Measurements from ENCODE around the gene SH3RF3.
A peak's percentile ranks its signal among the peaks of the same experiment; 100 is the strongest.

Gene SH3RF3

GRCh38 chr2:109454304-109454703 lies 325.3 kb downstream of the SH3RF3 start:
- DNase-seq (ENCODE audit: low spot score): peak; percentile 30

GRCh38 chr2:109454765-109455394 lies 325.9 kb downstream of the SH3RF3 start:
- DNase-seq (ENCODE audit: low spot score): peak; percentile 25

GRCh38 chr2:109455731-109456691 lies 327.0 kb downstream of the SH3RF3 start:
- DNase-seq (ENCODE audit: low spot score): peak; percentile 63

- peak; percentile 14 for DNase-seq (ENCODE audit: low spot score)
Measured at GRCh38 chr2:109456776-109457175, 327.8 kb downstream of the SH3RF3 start.

GRCh38 chr2:109457366-109457765 lies 328.4 kb downstream of the SH3RF3 start:
- peak; percentile 28 for DNase-seq (ENCODE audit: low spot score)

GRCh38 chr2:109457794-109458193 lies 328.8 kb downstream of the SH3RF3 start:
- peak; percentile 34 for DNase-seq (ENCODE audit: low spot score)

- peak; percentile 41 for DNase-seq (ENCODE audit: low spot score)
Measured at GRCh38 chr2:109458512-109458911, 329.5 kb downstream of the SH3RF3 start.

- DNase-seq (ENCODE audit: low spot score): peak; percentile 44
Measured at GRCh38 chr2:109459485-109459884, 330.5 kb downstream of the SH3RF3 start.

GRCh38 chr2:109460553-109461324 lies 331.7 kb downstream of the SH3RF3 start:
- DNase-seq (ENCODE audit: low spot score): peak; percentile 36

- peak; percentile 51 for DNase-seq (ENCODE audit: low spot score)
Measured at GRCh38 chr2:109463236-109463635, 334.2 kb downstream of the SH3RF3 start.

- DNase-seq (ENCODE audit: low spot score): peak; percentile 22
Measured at GRCh38 chr2:109463891-109464290, 334.9 kb downstream of the SH3RF3 start.

- peak; percentile 58 for DNase-seq (ENCODE audit: low spot score)
Measured at GRCh38 chr2:109466674-109467575, 337.9 kb downstream of the SH3RF3 start.

- DNase-seq (ENCODE audit: low spot score): no peak
Measured at GRCh38 chr2:109467701-109468100, 338.7 kb downstream of the SH3RF3 start.

GRCh38 chr2:109468893-109469292 lies 339.9 kb downstream of the SH3RF3 start:
- no peak for DNase-seq (ENCODE audit: low spot score)

- DNase-seq (ENCODE audit: low spot score): no peak
Measured at GRCh38 chr2:109471658-109472057, 342.7 kb downstream of the SH3RF3 start.

GRCh38 chr2:109472331-109472959 lies 343.4 kb downstream of the SH3RF3 start:
- no peak for DNase-seq (ENCODE audit: low spot score)

- DNase-seq (ENCODE audit: low spot score): no peak
Measured at GRCh38 chr2:109472974-109473373, 344.0 kb downstream of the SH3RF3 start.

GRCh38 chr2:109473616-109474318 lies 344.8 kb downstream of the SH3RF3 start:
- no peak for DNase-seq (ENCODE audit: low spot score)

- DNase-seq (ENCODE audit: low spot score): no peak
Measured at GRCh38 chr2:109474319-109474825, 345.4 kb downstream of the SH3RF3 start.
